Panc1 (cell line): Measurements from ENCODE around the gene AAMDC. TPM values are rescaled to one million over a fixed set of nuclear protein-coding genes. Genes with fewer than 3 reads are reported as not detected.
"Not testable (repeated sequence)": the region's sequence is repeated elsewhere in the genome, so short reads cannot be mapped to it uniquely, and the experiment has no call there.

Source experiments
- ATAC-seq: fragments of 200-7000 bp; cut with Tn5 transposase; 2 replicates; pipeline ENCODE4 v1.9.1; 2020; ENCODE audit warnings: mild to moderate bottlenecking, moderate library complexity
- BruUV-seq: library from RNA; stranded (reverse); fragments of 400-500 nt; replicated peaks from 2 replicates; lab custom pipeline; 2021; lab: Mats Ljungman, UMichigan
- CTCF ChIA-PET: fragments of 300-600 bp; sonication (Branson Sonifier 250); formaldehyde crosslinking; loops from one replicate; lab custom pipeline; 2022; ENCODE audit warnings: antibody characterized with exemption; lab: Charles Lee
- POLR2A ChIA-PET: fragments of 300-600 bp; sonication (Branson Sonifier 250); formaldehyde crosslinking; loops from one replicate; lab custom pipeline; 2022; ENCODE audit warnings: antibody characterized with exemption; lab: Charles Lee
- DNase-seq: peaks from one replicate; pipeline ENCODE4 v3.0.0-alpha.2; 2010; ENCODE audit warnings: low read depth, low spot score
- H3K27ac ChIP-seq: 2 replicates; pipeline ENCODE4 v1.5.1; 2011; ENCODE audit warnings: mild to moderate bottlenecking, low read length, inconsistent platforms
- H3K27me3 ChIP-seq: fragments of 200-500 bp; sonication (Bioruptor generic); 2 replicates; pipeline ENCODE4 v1.6.0; 2014; ENCODE audit warnings: low read length, inconsistent platforms; ENCODE audit not compliant: control insufficient read depth, insufficient read depth
- H3K36me3 ChIP-seq: fragments of 200-500 bp; sonication (Bioruptor generic); 2 replicates; pipeline ENCODE4 v1.5.1; 2014; ENCODE audit warnings: inconsistent platforms, mild to moderate bottlenecking, low read length, moderate library complexity; ENCODE audit not compliant: control insufficient read depth, insufficient read depth
- H3K4me1 ChIP-seq: 2 replicates; pipeline ENCODE4 v1.5.1; 2011; ENCODE audit warnings: inconsistent platforms, mild to moderate bottlenecking, low read length, moderate library complexity; ENCODE audit not compliant: control insufficient read depth, insufficient read depth
- H3K4me3 ChIP-seq, 2 experiments: 2 replicates each; pipeline ENCODE4 v1.5.1; 2011 to 2012; ENCODE audit warnings: low read depth in 2 of 2, low read length in 2 of 2, mild to moderate bottlenecking in 2 of 2, inconsistent platforms in 1 of 2, moderate library complexity in 1 of 2
- H3K9me3 ChIP-seq: fragments of 200-500 bp; sonication (Bioruptor generic); 2 replicates; pipeline ENCODE4 v1.5.1; 2014; ENCODE audit warnings: low read depth, mild to moderate bottlenecking, inconsistent platforms, low read length, moderate library complexity; ENCODE audit not compliant: control insufficient read depth, insufficient read depth
- CTCF ChIP-seq: fragments of 450-650 bp; IDR thresholded peaks from 2 replicates; pipeline ENCODE4 v1.5.1; 2017; ENCODE audit warnings: mild to moderate bottlenecking
- POLR2AphosphoS5 ChIP-seq: IDR thresholded peaks from 2 replicates; pipeline ENCODE4 v1.6.1; 2012; ENCODE audit warnings: mild to moderate bottlenecking, low read depth, low read length, moderate library complexity
- SIN3A ChIP-seq: IDR thresholded peaks from 2 replicates; pipeline ENCODE4 v1.6.1; 2012; ENCODE audit warnings: low read depth, mild to moderate bottlenecking, low read length, moderate library complexity, borderline replicate concordance; ENCODE audit not compliant: insufficient read depth
- TCF7L2 ChIP-seq: IDR thresholded peaks from 2 replicates; pipeline ENCODE4 v1.6.1; 2011; ENCODE audit warnings: mild to moderate bottlenecking, low read depth, low read length, inconsistent platforms
- in situ Hi-C: cut with HindIII; loops from 2 replicates; pipeline ENCODE4 v1.10.0; 2016; ENCODE audit warnings: low sequenced_read_pairs, low pct_unique_long_range_greater_than_20kb
- intact Hi-C: fragments of 100-400 bp; cut with micrococcal nuclease; formaldehyde crosslinking; loops from one replicate; pipeline ENCODE4 v1.10.0; 2022; ENCODE audit not compliant: unreplicated experiment
- total RNA-seq: library from RNA; stranded (reverse); gene quantifications from one replicate; pipeline ENCODE4 v1.2.1, GENCODE V29; 2021; ENCODE audit not compliant: unreplicated experiment
- TF ChIP-seq, protein P1 (sequence below), 2 experiments: IDR thresholded peaks; 2 replicates each; pipeline ENCODE4 v1.6.1; 2011 to 2012; ENCODE audit warnings: low read depth in 2 of 2, control low read depth in 1 of 2, low read length in 1 of 2, mild to moderate bottlenecking in 1 of 2, moderate library complexity in 1 of 2; ENCODE audit not compliant: insufficient read depth in 1 of 2

AAMDC gene
- total RNA-seq, 1 experiment from 2014 or later = 52.7 TPM

DNA sequence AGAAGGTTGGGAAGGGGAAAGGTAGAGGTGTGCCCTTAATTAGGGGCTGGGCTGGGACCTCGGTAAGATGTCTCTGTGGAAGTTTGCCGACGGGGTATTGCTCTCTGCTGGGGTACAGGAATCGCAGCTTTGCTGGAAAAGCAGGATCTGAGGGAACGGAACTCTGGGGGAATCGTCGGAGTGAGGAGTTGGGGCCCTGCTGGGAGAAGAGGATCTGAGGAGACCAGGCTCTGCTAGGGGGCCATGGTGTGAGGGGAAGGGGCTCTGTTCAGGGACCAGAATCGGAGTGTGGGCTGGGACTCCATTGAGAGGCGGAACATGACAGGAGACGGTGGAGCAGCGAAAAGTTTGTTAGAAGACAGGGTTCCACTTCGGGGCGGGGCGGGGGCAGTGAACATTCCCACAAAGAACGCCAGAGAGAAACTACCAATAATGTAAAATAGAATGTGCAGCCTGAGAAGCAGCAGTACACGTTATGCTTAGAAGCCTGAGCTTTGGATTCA is 456 bp downstream of the AAMDC start:
- peak overlapping the region; percentile 94 for H3K4me3 ChIP-seq
- ChIA-PET CTCF (no interaction called here), POLR2A (no interaction called here)
- in situ Hi-C loops = no loop called here
- TF ChIP-seq TCF7L2 (peak; percentile 35; the same call in 1 of the 2 replicates), CTCF (no peak)
- DNase-seq (no peak), ATAC-seq (peak; percentile 39)
- BruUV-seq = TSS peak; percentile 86
- no peaks in the 10 kb centered on the region for H3K9me3 ChIP-seq
- peak overlapping the region; percentile 61 for H3K27ac ChIP-seq
- H3K36me3 ChIP-seq = peaks cover 3% of the 10 kb centered on the region; the same call in 1 of the 2 replicates
- peaks cover 27% of the 10 kb centered on the region for H3K4me1 ChIP-seq
- H3K27me3 ChIP-seq = no peaks in the 10 kb centered on the region
- intact Hi-C loops = loop anchor here (5.0 kb wide), 1 partner anchor 226 kb away; no protein-coding TSS in a partner anchor

DNA sequence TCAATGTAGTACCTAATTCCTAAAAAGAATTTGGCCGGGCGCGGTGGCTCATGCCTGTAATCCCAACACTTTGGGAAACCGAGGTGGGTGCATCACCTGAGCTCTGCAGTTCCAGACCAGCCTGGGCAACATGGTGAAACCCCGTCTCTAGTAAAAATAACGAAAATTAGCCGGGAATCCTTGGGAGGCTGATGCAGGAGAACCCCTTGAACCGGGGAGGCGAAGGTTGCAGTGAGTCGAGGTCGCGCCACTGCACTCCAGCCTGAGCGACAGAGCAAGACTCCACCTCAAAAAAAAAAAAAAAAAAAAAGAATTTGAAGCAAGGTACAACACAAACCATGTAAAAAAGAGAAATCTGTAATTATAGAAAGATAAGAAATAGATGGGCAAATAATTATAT is 1.2 kb downstream of the AAMDC start:
- peak overlapping the region; percentile 61 for H3K27ac ChIP-seq
- H3K36me3 ChIP-seq, in situ Hi-C loops, CTCF ChIA-PET, BruUV-seq, DNase-seq, H3K27me3 ChIP-seq, POLR2A ChIA-PET, H3K9me3 ChIP-seq, ATAC-seq: not testable (repeated sequence)
- peaks cover 20% of the 10 kb centered on the region for H3K4me1 ChIP-seq
- H3K4me3 ChIP-seq = peak overlapping the region; percentile 94
- intact Hi-C loops = loop anchor here (2.0 to 5.0 kb wide), 2 partner anchors 173 to 225 kb away; partner anchors contain the start of gene INTS4

GRCh38 chr11:77823775-77824174 is 2.8 kb downstream of the AAMDC start:
- CTCF ChIA-PET = no interaction called here
- no peak for DNase-seq

More at GRCh38 chr11:77823775-77824174, 2.8 kb downstream of the AAMDC start:
- in situ Hi-C loops = no loop called here
- intact Hi-C loops = loop anchor here (2.0 to 5.0 kb wide), 2 partner anchors 171 to 224 kb away; partner anchors contain the start of gene INTS4
- BruUV-seq = no TSS peak
- TF ChIP-seq, protein P1, sequence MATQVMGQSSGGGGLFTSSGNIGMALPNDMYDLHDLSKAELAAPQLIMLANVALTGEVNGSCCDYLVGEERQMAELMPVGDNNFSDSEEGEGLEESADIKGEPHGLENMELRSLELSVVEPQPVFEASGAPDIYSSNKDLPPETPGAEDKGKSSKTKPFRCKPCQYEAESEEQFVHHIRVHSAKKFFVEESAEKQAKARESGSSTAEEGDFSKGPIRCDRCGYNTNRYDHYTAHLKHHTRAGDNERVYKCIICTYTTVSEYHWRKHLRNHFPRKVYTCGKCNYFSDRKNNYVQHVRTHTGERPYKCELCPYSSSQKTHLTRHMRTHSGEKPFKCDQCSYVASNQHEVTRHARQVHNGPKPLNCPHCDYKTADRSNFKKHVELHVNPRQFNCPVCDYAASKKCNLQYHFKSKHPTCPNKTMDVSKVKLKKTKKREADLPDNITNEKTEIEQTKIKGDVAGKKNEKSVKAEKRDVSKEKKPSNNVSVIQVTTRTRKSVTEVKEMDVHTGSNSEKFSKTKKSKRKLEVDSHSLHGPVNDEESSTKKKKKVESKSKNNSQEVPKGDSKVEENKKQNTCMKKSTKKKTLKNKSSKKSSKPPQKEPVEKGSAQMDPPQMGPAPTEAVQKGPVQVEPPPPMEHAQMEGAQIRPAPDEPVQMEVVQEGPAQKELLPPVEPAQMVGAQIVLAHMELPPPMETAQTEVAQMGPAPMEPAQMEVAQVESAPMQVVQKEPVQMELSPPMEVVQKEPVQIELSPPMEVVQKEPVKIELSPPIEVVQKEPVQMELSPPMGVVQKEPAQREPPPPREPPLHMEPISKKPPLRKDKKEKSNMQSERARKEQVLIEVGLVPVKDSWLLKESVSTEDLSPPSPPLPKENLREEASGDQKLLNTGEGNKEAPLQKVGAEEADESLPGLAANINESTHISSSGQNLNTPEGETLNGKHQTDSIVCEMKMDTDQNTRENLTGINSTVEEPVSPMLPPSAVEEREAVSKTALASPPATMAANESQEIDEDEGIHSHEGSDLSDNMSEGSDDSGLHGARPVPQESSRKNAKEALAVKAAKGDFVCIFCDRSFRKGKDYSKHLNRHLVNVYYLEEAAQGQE (IDR thresholded peaks at IDR 0.05; ENCODE audit: insufficient read depth in 1 of 2, low read depth in 2 of 2, low read length in 1 of 2) = no peak
- no peak for TF ChIP-seq POLR2AphosphoS5
- TF ChIP-seq TCF7L2 = no peak
- TF ChIP-seq CTCF = no peak
- no peak for TF ChIP-seq SIN3A
- Histone ChIP-seq H3K27me3 (no peaks in the 10 kb centered on the region), H3K27ac (peak overlapping the region; percentile 49; the same call in 1 of the 2 replicates), H3K9me3 (no peaks in the 10 kb centered on the region), H3K4me1 (peaks cover 4% of the 10 kb centered on the region), H3K36me3 (no peaks in the 10 kb centered on the region), H3K4me3 (no peak overlapping the region)
- no peak for ATAC-seq
- POLR2A ChIA-PET = interaction anchor here (0.7 kb wide), 1 partner anchor 171 kb away, joined by 3 read pairs; no protein-coding TSS in a partner anchor
